A549 (cell line): ENCODE measurements around the gene CCL4. TPM values are rescaled to one million over a fixed set of nuclear protein-coding genes. Genes with fewer than 3 reads are reported as not detected.

Experiments used
- ATAC-seq, 2 experiments: fragments of 200-7000 bp in 1 of 2; fragments of >200 bp in 1 of 2; cut with Nextera tagmentation in 1 of 2; cut with Tn5 transposase in 1 of 2; 3 replicates each; pipeline versions ENCODE4 v1.8.0 to v1.9.1; 2018 to 2020; ENCODE audit warnings: mild to moderate bottlenecking in 1 of 2, moderate library complexity in 1 of 2
- CTCF ChIA-PET: fragments of 300-600 bp; sonication (Branson Sonifier 250); formaldehyde crosslinking; extraction: SDS; loops from one replicate; lab custom pipeline; 2021; ENCODE audit warnings: antibody characterized with exemption, inconsistent platforms; lab: Yijun Ruan, JAX
- POLR2A ChIA-PET: fragments of 350-600 bp; formaldehyde crosslinking; extraction: SDS; loops from one replicate; lab custom pipeline; 2021; ENCODE audit warnings: antibody characterized with exemption, inconsistent platforms; lab: Yijun Ruan, JAX
- DNase-seq, 2 experiments: peaks; one replicate each; pipeline versions ENCODE4 v3.0.0 to v3.0.0-alpha.2; 2011 to 2016; ENCODE audit warnings: low read depth in 1 of 2, low spot score in 1 of 2
- FAIRE-seq: peaks from 2 replicates; lab custom pipeline; 2011; peaks lifted over from hg19 to GRCh38; lab: Jason Lieb, UNC
- H3K27ac ChIP-seq, 2 experiments: fragments of >200 bp; sonication (Bioruptor Twin); formaldehyde crosslinking; 3 replicates each; pipeline ENCODE4 v1.5.1; 2016 to 2017
- H3K4me1 ChIP-seq: fragments of >200 bp; sonication (Bioruptor Twin); formaldehyde crosslinking; 3 replicates; pipeline ENCODE4 v1.6.1; 2016
- H3K4me2 ChIP-seq: fragments of >200 bp; sonication (Bioruptor Twin); formaldehyde crosslinking; 3 replicates; pipeline ENCODE4 v1.6.1; 2016
- H3K4me3 ChIP-seq: fragments of >200 bp; sonication (Bioruptor Twin); formaldehyde crosslinking; 3 replicates; pipeline ENCODE4 v1.5.1; 2016
- H3K9me3 ChIP-seq: fragments of >200 bp; sonication (Bioruptor Twin); formaldehyde crosslinking; 3 replicates; pipeline ENCODE4 v1.6.1; 2016
- CBX2 ChIP-seq: fragments of 200-600 bp; sonication (generic); IDR thresholded peaks from 2 replicates; pipeline ENCODE4 v1.6.1; 2016; ENCODE audit warnings: low read depth, mild to moderate bottlenecking, borderline replicate concordance
- CHD4 ChIP-seq: fragments of 200-600 bp; sonication (generic); IDR thresholded peaks from 2 replicates; pipeline ENCODE4 v1.6.1; 2016; ENCODE audit warnings: antibody characterized with exemption, mild to moderate bottlenecking, borderline replicate concordance
- E2F6 ChIP-seq: IDR thresholded peaks from 2 replicates; pipeline ENCODE4 v1.6.1; 2012; ENCODE audit warnings: low read depth, borderline replicate concordance
- EHF ChIP-seq: fragments of 250-450 bp; sonication (Bioruptor Pico); IDR thresholded peaks from 2 replicates; pipeline ENCODE4 v1.5.0; 2020; ENCODE audit warnings: mild to moderate bottlenecking
- EHMT2 ChIP-seq: fragments of 200-600 bp; sonication (generic); IDR thresholded peaks from 2 replicates; pipeline ENCODE4 v1.6.1; 2016; ENCODE audit warnings: antibody characterized with exemption, low read depth, mild to moderate bottlenecking, moderate library complexity
- FOSL2 ChIP-seq, 2 experiments: fragments of 450-650 bp in 1 of 2; fragments of >200 bp in 1 of 2; sonication (Bioruptor Twin) in 1 of 2; formaldehyde crosslinking; IDR thresholded peaks; 2 replicates each; pipeline versions ENCODE4 v1.5.0 to v1.6.1; 2016 to 2020; ENCODE audit warnings: mild to moderate bottlenecking in 1 of 2, moderate library complexity in 1 of 2
- GATA3 ChIP-seq: IDR thresholded peaks from 2 replicates; pipeline ENCODE4 v1.6.1; 2012; ENCODE audit warnings: borderline replicate concordance
- HDAC2 ChIP-seq: fragments of 200-600 bp; sonication (generic); IDR thresholded peaks from 2 replicates; pipeline ENCODE4 v1.6.1; 2016
- HOXA7 ChIP-seq: fragments of 250-450 bp; sonication (Bioruptor Pico); IDR thresholded peaks from 2 replicates; pipeline ENCODE4 v1.5.0; 2020; ENCODE audit warnings: mild to moderate bottlenecking, moderate library complexity
- HOXB13 ChIP-seq: fragments of 250-450 bp; sonication (Bioruptor Pico); IDR thresholded peaks from 2 replicates; pipeline ENCODE4 v1.5.0; 2020; ENCODE audit warnings: low read depth, mild to moderate bottlenecking, moderate library complexity
- JUN ChIP-seq, 2 experiments: fragments of >200 bp; sonication (Bioruptor Twin); formaldehyde crosslinking; IDR thresholded peaks; 2 replicates in 1 of 2; 3 replicates in 1 of 2; pipeline ENCODE4 v1.6.1; 2016 to 2017
- KDM1A ChIP-seq: fragments of 200-600 bp; sonication (generic); IDR thresholded peaks from 2 replicates; pipeline ENCODE4 v1.6.1; 2016; ENCODE audit warnings: low read depth, mild to moderate bottlenecking
- MYC ChIP-seq: IDR thresholded peaks from 2 replicates; pipeline ENCODE4 v1.6.1; 2012; ENCODE audit warnings: mild to moderate bottlenecking, inconsistent platforms, low read length, improper control_type of control experiment, borderline replicate concordance
- NPAS2 ChIP-seq: fragments of 250-450 bp; sonication (Bioruptor Pico); IDR thresholded peaks from 2 replicates; pipeline ENCODE4 v1.8.0; 2022; ENCODE audit warnings: mild to moderate bottlenecking, moderate library complexity, borderline replicate concordance
- PHF8 ChIP-seq: fragments of 200-600 bp; sonication (generic); IDR thresholded peaks from 2 replicates; pipeline ENCODE4 v1.6.1; 2016; ENCODE audit warnings: low read depth, mild to moderate bottlenecking, antibody characterized with exemption, moderate library complexity, borderline replicate concordance
- POLR2AphosphoS2 ChIP-seq: conservative IDR thresholded peaks from 2 replicates; pipeline ENCODE4 v1.6.1; 2012; ENCODE audit warnings: low read length, improper control_type of control experiment, inconsistent platforms
- RAD21 ChIP-seq, 2 experiments: fragments of >200 bp in 1 of 2; sonication (Bioruptor Twin) in 1 of 2; formaldehyde crosslinking in 1 of 2; IDR thresholded peaks in 1 of 2; conservative IDR thresholded peaks in 1 of 2; 2 replicates in 1 of 2; 3 replicates in 1 of 2; pipeline ENCODE4 v1.6.1; 2012 to 2018; ENCODE audit warnings: inconsistent platforms in 1 of 2
- RNF2 ChIP-seq: fragments of 200-600 bp; sonication (generic); IDR thresholded peaks from 2 replicates; pipeline ENCODE4 v1.6.1; 2016; ENCODE audit warnings: low read depth, mild to moderate bottlenecking, antibody characterized with exemption, moderate library complexity, borderline replicate concordance
- SMC3 ChIP-seq: fragments of >200 bp; sonication (Bioruptor Twin); formaldehyde crosslinking; IDR thresholded peaks from 3 replicates; pipeline ENCODE4 v1.6.1; 2018; ENCODE audit warnings: inconsistent platforms
- TFCP2L1 ChIP-seq: fragments of 250-450 bp; sonication (Bioruptor Pico); IDR thresholded peaks from 2 replicates; pipeline ENCODE4 v1.5.0; 2021; ENCODE audit warnings: mild to moderate bottlenecking
- ZC3H11A ChIP-seq: fragments of 450-650 bp; IDR thresholded peaks from 2 replicates; pipeline ENCODE4 v1.6.1; 2014; ENCODE audit warnings: antibody characterized with exemption, mild to moderate bottlenecking
- ZNF302 ChIP-seq: fragments of 250-450 bp; sonication (Bioruptor Pico); IDR thresholded peaks from 2 replicates; pipeline ENCODE4 v1.9.0; 2021; ENCODE audit warnings: inconsistent platforms, mild to moderate bottlenecking, moderate library complexity
- WGBS: methylation state at CpG from one replicate; pipeline ENCODE4 v1.1.6; 2017; ENCODE audit errors: missing lambda C conversion rate; 5-methylcytosine and 5-hydroxymethylcytosine counted together
- polyA plus RNA-seq, 4 experiments: library from polyadenylated mRNA; depleted of rRNA in 3 of 4; stranded (reverse); fragments of >200 nt; fragmentation: RNase III in 1 of 4; extraction: RNeasy Plus Mini Kit Qiagen cat#74134 plus additional on column Dnase treatment in 1 of 4; gene quantifications; 2 replicates in 3 of 4; 3 replicates in 1 of 4; pipeline ENCODE4 v1.2.3, GENCODE V29; 2011 to 2017
- TF ChIP-seq, protein P1 (sequence below): fragments of >200 bp; sonication (Bioruptor Twin); formaldehyde crosslinking; IDR thresholded peaks from 3 replicates; pipeline ENCODE4 v1.6.1; 2016
- TF ChIP-seq, protein P2 (sequence below): fragments of 150-350 bp; IDR thresholded peaks from 2 replicates; pipeline ENCODE4 v1.6.1; 2014; ENCODE audit warnings: low read depth, mild to moderate bottlenecking, low read length
- TF ChIP-seq, protein P3 (sequence below): fragments of 250-450 bp; sonication (Bioruptor Pico); IDR thresholded peaks from 2 replicates; pipeline ENCODE4 v1.5.0; 2020; ENCODE audit warnings: low read depth, mild to moderate bottlenecking, moderate library complexity
- TF ChIP-seq, protein P4 (sequence below): IDR thresholded peaks from 2 replicates; pipeline ENCODE4 v1.6.1; 2012
- TF ChIP-seq, protein P5 (sequence below): fragments of >200 bp; sonication (Bioruptor Twin); formaldehyde crosslinking; IDR thresholded peaks from 2 replicates; pipeline ENCODE4 v1.6.1; 2016

Gene CCL4
- polyA plus RNA-seq, 2 of the 4 experiments (the other 2 are of a cell fraction): not detected

DNA sequence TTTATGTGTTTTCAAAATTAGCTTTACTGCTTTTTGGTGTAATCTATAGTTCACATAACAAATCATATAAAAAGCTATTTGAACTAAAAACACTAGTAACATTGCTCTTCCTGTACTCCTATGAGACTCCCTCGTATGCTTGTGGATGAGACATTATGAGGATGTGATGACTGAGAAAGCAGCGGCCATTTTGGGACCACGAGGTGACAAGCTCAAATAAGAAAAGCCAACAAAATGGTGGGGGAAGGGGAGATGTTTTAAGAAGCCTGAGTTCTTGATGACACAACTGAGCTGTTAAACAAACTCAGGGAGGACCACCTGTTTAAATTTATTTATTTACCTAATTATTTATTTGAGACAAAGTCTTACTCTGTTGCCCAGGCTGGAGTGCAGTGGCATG, 35.1 kb upstream of the CCL4 start:
- no peak for FAIRE-seq
- H3K4me2 ChIP-seq: no peak overlapping the region
- no peak overlapping the region for H3K27ac ChIP-seq
- WGBS: under 1% methylated on average over 3 of the region's 3 CpGs
- POLR2A ChIA-PET: no interaction called here
- TF ChIP-seq RAD21 (conservative IDR thresholded peaks at IDR 0.05 in 1 of 2, IDR thresholded peaks at IDR 0.05 in 1 of 2) (no peak), KDM1A (no peak), ZNF302 (CRISPR knock-in tag) (no peak), POLR2AphosphoS2 (no peak), E2F6 (no peak), TFCP2L1 (no peak), CHD4 (no peak), HOXB13 (CRISPR knock-in tag) (no peak), FOSL2 (IDR thresholded peaks at IDR 0.05) (no peak), FOSL2 (CRISPR knock-in tag; IDR thresholded peaks at IDR 0.05) (no peak), JUN (IDR thresholded peaks at IDR 0.05) (no peak), MYC (no peak), GATA3 (no peak), SMC3 (no peak), HOXA7 (CRISPR knock-in tag) (no peak), PHF8 (no peak), EHMT2 (no peak), CBX2 (no peak)
- TF ChIP-seq, protein P1, sequence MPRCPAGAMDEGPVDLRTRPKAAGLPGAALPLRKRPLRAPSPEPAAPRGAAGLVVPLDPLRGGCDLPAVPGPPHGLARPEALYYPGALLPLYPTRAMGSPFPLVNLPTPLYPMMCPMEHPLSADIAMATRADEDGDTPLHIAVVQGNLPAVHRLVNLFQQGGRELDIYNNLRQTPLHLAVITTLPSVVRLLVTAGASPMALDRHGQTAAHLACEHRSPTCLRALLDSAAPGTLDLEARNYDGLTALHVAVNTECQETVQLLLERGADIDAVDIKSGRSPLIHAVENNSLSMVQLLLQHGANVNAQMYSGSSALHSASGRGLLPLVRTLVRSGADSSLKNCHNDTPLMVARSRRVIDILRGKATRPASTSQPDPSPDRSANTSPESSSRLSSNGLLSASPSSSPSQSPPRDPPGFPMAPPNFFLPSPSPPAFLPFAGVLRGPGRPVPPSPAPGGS: no peak
- TF ChIP-seq, protein P2, sequence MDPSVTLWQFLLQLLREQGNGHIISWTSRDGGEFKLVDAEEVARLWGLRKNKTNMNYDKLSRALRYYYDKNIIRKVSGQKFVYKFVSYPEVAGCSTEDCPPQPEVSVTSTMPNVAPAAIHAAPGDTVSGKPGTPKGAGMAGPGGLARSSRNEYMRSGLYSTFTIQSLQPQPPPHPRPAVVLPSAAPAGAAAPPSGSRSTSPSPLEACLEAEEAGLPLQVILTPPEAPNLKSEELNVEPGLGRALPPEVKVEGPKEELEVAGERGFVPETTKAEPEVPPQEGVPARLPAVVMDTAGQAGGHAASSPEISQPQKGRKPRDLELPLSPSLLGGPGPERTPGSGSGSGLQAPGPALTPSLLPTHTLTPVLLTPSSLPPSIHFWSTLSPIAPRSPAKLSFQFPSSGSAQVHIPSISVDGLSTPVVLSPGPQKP: no peak
- TF ChIP-seq, all 56 proteins: peak for 0
- DNase-seq: no peak
- Histone ChIP-seq H3K4me1 (no peaks in the 10 kb centered on the region), H3K9me3 (no peaks in the 10 kb centered on the region), H3K4me3 (no peak overlapping the region)
- CTCF ChIA-PET: interaction anchor here (0.5 to 1.3 kb wide), 3 partner anchors 15 to 177 kb away, joined by 3 to 7 read pairs (median 4); no protein-coding TSS in a partner anchor
- no peak for ATAC-seq

GRCh38 chr17:36069136-36069535, 34.5 kb upstream of the CCL4 start:
- POLR2A ChIA-PET: no interaction called here
- no peak for ATAC-seq
- Histone ChIP-seq H3K4me1 (no peaks in the 10 kb centered on the region), H3K4me3 (no peak overlapping the region)
- no peak for FAIRE-seq
- no peak for TF ChIP-seq ZC3H11A
- TF ChIP-seq, protein P3, sequence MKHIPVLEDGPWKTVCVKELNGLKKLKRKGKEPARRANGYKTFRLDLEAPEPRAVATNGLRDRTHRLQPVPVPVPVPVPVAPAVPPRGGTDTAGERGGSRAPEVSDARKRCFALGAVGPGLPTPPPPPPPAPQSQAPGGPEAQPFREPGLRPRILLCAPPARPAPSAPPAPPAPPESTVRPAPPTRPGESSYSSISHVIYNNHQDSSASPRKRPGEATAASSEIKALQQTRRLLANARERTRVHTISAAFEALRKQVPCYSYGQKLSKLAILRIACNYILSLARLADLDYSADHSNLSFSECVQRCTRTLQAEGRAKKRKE: no peak
- no peak for TF ChIP-seq RNF2
- TF ChIP-seq, protein P4, sequence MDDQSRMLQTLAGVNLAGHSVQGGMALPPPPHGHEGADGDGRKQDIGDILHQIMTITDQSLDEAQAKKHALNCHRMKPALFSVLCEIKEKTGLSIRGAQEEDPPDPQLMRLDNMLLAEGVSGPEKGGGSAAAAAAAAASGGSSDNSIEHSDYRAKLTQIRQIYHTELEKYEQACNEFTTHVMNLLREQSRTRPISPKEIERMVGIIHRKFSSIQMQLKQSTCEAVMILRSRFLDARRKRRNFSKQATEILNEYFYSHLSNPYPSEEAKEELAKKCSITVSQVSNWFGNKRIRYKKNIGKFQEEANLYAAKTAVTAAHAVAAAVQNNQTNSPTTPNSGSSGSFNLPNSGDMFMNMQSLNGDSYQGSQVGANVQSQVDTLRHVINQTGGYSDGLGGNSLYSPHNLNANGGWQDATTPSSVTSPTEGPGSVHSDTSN: no peak
- no peak for TF ChIP-seq JUN (IDR thresholded peaks at IDR 0.05)
- no peak for TF ChIP-seq NPAS2 (CRISPR knock-in tag)
- TF ChIP-seq, protein P5, sequence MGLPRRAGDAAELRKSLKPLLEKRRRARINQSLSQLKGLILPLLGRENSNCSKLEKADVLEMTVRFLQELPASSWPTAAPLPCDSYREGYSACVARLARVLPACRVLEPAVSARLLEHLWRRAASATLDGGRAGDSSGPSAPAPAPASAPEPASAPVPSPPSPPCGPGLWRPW: no peak
- no peak for TF ChIP-seq MYC
- TF ChIP-seq HDAC2: no peak
- TF ChIP-seq EHF: no peak
- no peak for TF ChIP-seq HOXB13 (CRISPR knock-in tag)
- TF ChIP-seq, all 56 proteins: peak for 0
- Histone ChIP-seq H3K4me2 (no peak overlapping the region), H3K9me3 (no peaks in the 10 kb centered on the region), H3K27ac (no peak overlapping the region)
- DNase-seq: no peak
- CTCF ChIA-PET: interaction anchor here (0.6 to 1.3 kb wide), 3 partner anchors 15 to 93 kb away, joined by 3 to 7 read pairs (median 4); no protein-coding TSS in a partner anchor
